ENCODE measurements around the gene TMCO1.
A peak's percentile ranks its signal among the peaks of the same experiment; 100 is the strongest.
"Not testable (repeated sequence)": the region's sequence is repeated elsewhere in the genome, so short reads cannot be mapped to it uniquely, and the experiment has no call there.

TMCO1 gene

GRCh38 chr1:165799387-165799786 lies 30.7 kb upstream of the TMCO1 start:
- DNase-seq (ENCODE audit: low read depth) = no peak
- TF ChIP-seq, protein P1, sequence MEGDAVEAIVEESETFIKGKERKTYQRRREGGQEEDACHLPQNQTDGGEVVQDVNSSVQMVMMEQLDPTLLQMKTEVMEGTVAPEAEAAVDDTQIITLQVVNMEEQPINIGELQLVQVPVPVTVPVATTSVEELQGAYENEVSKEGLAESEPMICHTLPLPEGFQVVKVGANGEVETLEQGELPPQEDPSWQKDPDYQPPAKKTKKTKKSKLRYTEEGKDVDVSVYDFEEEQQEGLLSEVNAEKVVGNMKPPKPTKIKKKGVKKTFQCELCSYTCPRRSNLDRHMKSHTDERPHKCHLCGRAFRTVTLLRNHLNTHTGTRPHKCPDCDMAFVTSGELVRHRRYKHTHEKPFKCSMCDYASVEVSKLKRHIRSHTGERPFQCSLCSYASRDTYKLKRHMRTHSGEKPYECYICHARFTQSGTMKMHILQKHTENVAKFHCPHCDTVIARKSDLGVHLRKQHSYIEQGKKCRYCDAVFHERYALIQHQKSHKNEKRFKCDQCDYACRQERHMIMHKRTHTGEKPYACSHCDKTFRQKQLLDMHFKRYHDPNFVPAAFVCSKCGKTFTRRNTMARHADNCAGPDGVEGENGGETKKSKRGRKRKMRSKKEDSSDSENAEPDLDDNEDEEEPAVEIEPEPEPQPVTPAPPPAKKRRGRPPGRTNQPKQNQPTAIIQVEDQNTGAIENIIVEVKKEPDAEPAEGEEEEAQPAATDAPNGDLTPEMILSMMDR (IDR thresholded peaks at IDR 0.05; ENCODE audit: control insufficient read depth, insufficient read depth, low read depth, low read length, missing control alignments) = no peak
- no peak overlapping the region for H3K4me3 ChIP-seq (ENCODE audit: control insufficient read depth, low read depth, low read length)

- TF ChIP-seq, protein P1 (IDR thresholded peaks at IDR 0.05; ENCODE audit: control insufficient read depth, insufficient read depth, low read depth, low read length, missing control alignments) = no peak
- H3K4me3 ChIP-seq (ENCODE audit: control insufficient read depth, low read depth, low read length) = no peak overlapping the region
- no peak for DNase-seq (ENCODE audit: low read depth)
These were observed 27.2 kb upstream of the TMCO1 start for GRCh38 chr1:165795894-165796293.

GRCh38 chr1:165793951-165794350 lies 25.3 kb upstream of the TMCO1 start:
- TF ChIP-seq, protein P1 (IDR thresholded peaks at IDR 0.05; ENCODE audit: control insufficient read depth, insufficient read depth, low read depth, low read length, missing control alignments) = no peak
- H3K4me3 ChIP-seq (ENCODE audit: control insufficient read depth, low read depth, low read length) = no peak overlapping the region
- no peak for DNase-seq (ENCODE audit: low read depth)

- DNase-seq (ENCODE audit: low read depth) = no peak
- TF ChIP-seq, protein P1 (IDR thresholded peaks at IDR 0.05; ENCODE audit: control insufficient read depth, insufficient read depth, low read depth, low read length, missing control alignments) = no peak
- H3K4me3 ChIP-seq (ENCODE audit: control insufficient read depth, low read depth, low read length) = no peak overlapping the region
These were observed 19.1 kb upstream of the TMCO1 start for GRCh38 chr1:165787741-165788140.

GRCh38 chr1:165783519-165783918 lies 14.9 kb upstream of the TMCO1 start:
- not testable (repeated sequence) for DNase-seq (ENCODE audit: low read depth)

DNA sequence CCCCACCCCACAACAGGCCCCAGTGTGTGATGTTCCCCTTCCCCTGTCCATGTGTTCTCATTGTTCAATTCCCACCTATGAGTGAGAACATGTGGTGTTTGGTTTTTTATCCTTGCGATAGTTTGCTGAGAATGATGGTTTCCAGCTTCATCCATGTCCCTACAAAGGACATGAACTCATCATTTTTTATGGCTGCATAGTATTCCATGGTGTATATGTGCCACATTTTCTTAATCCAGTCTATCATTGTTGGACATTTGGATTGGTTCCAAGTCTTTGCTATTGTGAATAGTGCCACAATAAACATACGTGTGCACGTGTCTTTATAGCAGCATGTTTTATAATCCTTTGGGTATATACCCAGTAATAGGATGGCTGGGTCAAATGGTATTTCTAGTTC lies 9.5 kb upstream of the TMCO1 start:
- H3K4me3 ChIP-seq (ENCODE audit: control insufficient read depth, low read depth, low read length); DNase-seq (ENCODE audit: low read depth): not testable (repeated sequence)

More at GRCh38 chr1:165783519-165783918, 14.9 kb upstream of the TMCO1 start:
- H3K4me3 ChIP-seq (ENCODE audit: control insufficient read depth, low read depth, low read length) = not testable (repeated sequence)

DNA sequence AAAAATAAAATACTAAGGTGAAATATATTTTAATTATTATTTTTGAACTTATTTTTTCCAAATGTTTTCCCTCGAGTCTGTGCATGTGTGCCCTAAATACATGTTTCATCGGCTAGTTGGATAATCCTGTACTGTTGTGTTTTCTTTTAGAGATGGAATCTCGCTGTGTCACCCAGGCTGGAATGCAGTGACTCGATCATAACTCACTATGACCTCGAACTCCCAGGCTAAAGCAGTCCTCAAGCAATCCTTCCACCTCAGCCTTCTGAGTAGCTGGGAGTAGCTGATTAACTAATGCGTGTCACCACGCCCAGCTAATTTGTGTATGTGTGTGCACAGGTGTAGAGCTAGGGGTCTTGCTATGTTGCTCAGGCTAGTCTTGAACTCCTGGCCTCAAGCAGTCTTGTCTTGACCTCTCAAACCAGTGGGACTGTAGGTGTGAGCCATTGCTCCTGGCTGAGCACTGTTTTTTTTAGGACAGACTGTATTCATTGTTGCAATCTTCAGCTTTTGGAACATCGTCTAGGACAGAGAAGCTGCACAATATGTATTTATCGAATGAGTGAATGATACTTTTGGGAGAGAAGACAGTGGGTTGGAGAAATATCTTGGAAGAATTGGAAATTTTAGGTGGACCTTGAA lies 4.8 kb upstream of the TMCO1 start:
- TF ChIP-seq, protein P1 (IDR thresholded peaks at IDR 0.05; ENCODE audit: control insufficient read depth, insufficient read depth, low read depth, low read length, missing control alignments) = no peak
- H3K4me3 ChIP-seq (ENCODE audit: control insufficient read depth, low read depth, low read length) = no peak overlapping the region
- peak; percentile 34 for DNase-seq (ENCODE audit: low read depth)

DNA sequence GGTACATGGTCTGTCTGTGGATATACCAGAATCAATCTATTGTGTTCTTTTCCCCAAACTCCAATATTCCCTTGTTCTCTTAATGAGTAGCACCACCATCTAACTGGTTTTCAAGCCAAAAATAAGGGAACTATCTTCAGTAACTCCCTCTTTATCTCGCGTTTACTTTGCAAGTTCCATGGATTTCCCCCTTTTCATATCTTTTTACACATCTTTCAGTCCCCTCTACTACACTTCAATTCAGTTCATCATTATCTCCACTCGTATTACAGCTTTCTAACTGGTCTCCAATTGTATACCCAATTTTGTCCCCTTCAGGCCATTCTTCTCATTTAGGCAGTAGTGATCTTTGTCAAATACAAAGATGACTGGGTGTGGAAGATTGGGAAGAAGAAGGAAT lies 4.1 kb upstream of the TMCO1 start:
- TF ChIP-seq, protein P1 (IDR thresholded peaks at IDR 0.05; ENCODE audit: control insufficient read depth, insufficient read depth, low read depth, low read length, missing control alignments) = no peak
- DNase-seq (ENCODE audit: low read depth) = no peak
- H3K4me3 ChIP-seq (ENCODE audit: control insufficient read depth, low read depth, low read length) = no peak overlapping the region
